Measurements from ENCODE around the gene KCTD8.

Gene KCTD8

GRCh38 chr4:44150091-44150576, 298.5 kb downstream of the KCTD8 start:
- no peak overlapping the region for H3K4me3 ChIP-seq (ENCODE audit: low read depth, low read length)
- TF ChIP-seq POLR2A (IDR thresholded peaks at IDR 0.05; ENCODE audit: extremely low read depth, insufficient read length) (no peak), MYC (IDR thresholded peaks at IDR 0.05; ENCODE audit: low read depth, low read length) (no peak), MAX (IDR thresholded peaks at IDR 0.05; ENCODE audit: low read depth, low read length) (no peak)
- DNase-seq (ENCODE audit: low read depth) = no peak

- TF ChIP-seq MAX (IDR thresholded peaks at IDR 0.05; ENCODE audit: low read depth, low read length) (no peak), CTCF (IDR thresholded peaks at IDR 0.05; ENCODE audit: low read depth, low read length) (no peak), POLR2A (IDR thresholded peaks at IDR 0.05; ENCODE audit: extremely low read depth, insufficient read length) (no peak), MYC (IDR thresholded peaks at IDR 0.05; ENCODE audit: low read depth, low read length) (no peak)
- H3K4me3 ChIP-seq (ENCODE audit: low read depth, low read length) = no peak overlapping the region
- no peak for DNase-seq (ENCODE audit: low read depth)
Observed at GRCh38 chr4:44149282-44149681, 299.3 kb downstream of the KCTD8 start.

- DNase-seq (ENCODE audit: low read depth) = no peak
- no peak overlapping the region for H3K4me3 ChIP-seq (ENCODE audit: low read depth, low read length)
- TF ChIP-seq MYC (IDR thresholded peaks at IDR 0.05; ENCODE audit: low read depth, low read length) (no peak), MAX (IDR thresholded peaks at IDR 0.05; ENCODE audit: low read depth, low read length) (no peak), CTCF (IDR thresholded peaks at IDR 0.05; ENCODE audit: low read depth, low read length) (no peak), POLR2A (IDR thresholded peaks at IDR 0.05; ENCODE audit: extremely low read depth, insufficient read length) (no peak)
Observed at GRCh38 chr4:44147571-44148075, 301.0 kb downstream of the KCTD8 start.

- no peak overlapping the region for H3K4me3 ChIP-seq (ENCODE audit: low read depth, low read length)
- no peak for TF ChIP-seq MAX (IDR thresholded peaks at IDR 0.05; ENCODE audit: low read depth, low read length)
- no peak for TF ChIP-seq CTCF (IDR thresholded peaks at IDR 0.05; ENCODE audit: low read depth, low read length)
- no peak for TF ChIP-seq POLR2A (IDR thresholded peaks at IDR 0.05; ENCODE audit: extremely low read depth, insufficient read length)
- TF ChIP-seq MYC (IDR thresholded peaks at IDR 0.05; ENCODE audit: low read depth, low read length) = no peak
- no peak for DNase-seq (ENCODE audit: low read depth)
Observed at GRCh38 chr4:44146516-44146915, 302.1 kb downstream of the KCTD8 start.

GRCh38 chr4:44145868-44146267, 302.7 kb downstream of the KCTD8 start:
- peak; percentile 4 for DNase-seq (ENCODE audit: low read depth)
- H3K4me3 ChIP-seq (ENCODE audit: low read depth, low read length) = no peak overlapping the region
- TF ChIP-seq CTCF (IDR thresholded peaks at IDR 0.05; ENCODE audit: low read depth, low read length) (no peak), MAX (IDR thresholded peaks at IDR 0.05; ENCODE audit: low read depth, low read length) (no peak), POLR2A (IDR thresholded peaks at IDR 0.05; ENCODE audit: extremely low read depth, insufficient read length) (no peak), MYC (IDR thresholded peaks at IDR 0.05; ENCODE audit: low read depth, low read length) (no peak)

GRCh38 chr4:44132526-44132925, 316.1 kb downstream of the KCTD8 start:
- no peak for TF ChIP-seq POLR2A (IDR thresholded peaks at IDR 0.05; ENCODE audit: extremely low read depth, insufficient read length)
- TF ChIP-seq MYC (IDR thresholded peaks at IDR 0.05; ENCODE audit: low read depth, low read length) = no peak
- TF ChIP-seq MAX (IDR thresholded peaks at IDR 0.05; ENCODE audit: low read depth, low read length) = no peak
- no peak for TF ChIP-seq CTCF (IDR thresholded peaks at IDR 0.05; ENCODE audit: low read depth, low read length)
- no peak overlapping the region for H3K4me3 ChIP-seq (ENCODE audit: low read depth, low read length)
- DNase-seq (ENCODE audit: low read depth) = no peak
